ENCODE data around the gene CDH18. TPM values are rescaled to one million over a fixed set of nuclear protein-coding genes. Genes with fewer than 3 reads are reported as not detected.

The CDH18 gene
- total RNA-seq, 1 experiment from 2014 or later, result not detected

- no peaks in the 10 kb centered on the region for H3K27me3 ChIP-seq (ENCODE audit: insufficient read depth, low read length)
- H3K4me2 ChIP-seq (ENCODE audit: low read length), result no peak overlapping the region
- H3K27ac ChIP-seq (ENCODE audit: low read depth, low read length), result no peak overlapping the region
- ChIA-PET CTCF (no interaction called here), RAD21 (ENCODE audit: low non-redundant PET in 1 of 2, low total read pairs in 2 of 2, uncharacterized antibody in 2 of 2, unreplicated experiment in 2 of 2) (no interaction called here), POLR2A (no interaction called here)
- ATAC-seq (no peak), DNase-seq (ENCODE audit: low read depth, low spot score) (no peak)
- no peaks in the 10 kb centered on the region for H3K9me2 ChIP-seq (ENCODE audit: insufficient read depth)
- no peaks in the 10 kb centered on the region for H3K4me1 ChIP-seq (ENCODE audit: control insufficient read depth in 1 of 2, insufficient read depth in 2 of 2, low read length in 2 of 2)
- no peak overlapping the region for H3K9ac ChIP-seq (ENCODE audit: low read length)
- H3K4me3 ChIP-seq (replicated peaks in 1 of 2; ENCODE audit: low read depth in 1 of 2, low read length in 2 of 2), result no peak overlapping the region
- no peaks in the 10 kb centered on the region for H3K79me2 ChIP-seq (ENCODE audit: insufficient read depth, low read length)
- no peak overlapping the region for H2AFZ ChIP-seq (ENCODE audit: low read depth, low read length, poor library complexity, severe bottlenecking)
- intact Hi-C loops (cut with micrococcal nuclease), result no loop called here
- BruUV-seq (replicated peaks), result no TSS peak
- TF ChIP-seq ATF3 (IDR thresholded peaks at IDR 0.05) (no peak), TCF7L2 (IDR thresholded peaks at IDR 0.05; ENCODE audit: borderline replicate concordance, extremely low read depth, insufficient read depth, insufficient read length) (no peak), CEBPB (IDR thresholded peaks at IDR 0.05; ENCODE audit: low read depth) (no peak), JUND (IDR thresholded peaks at IDR 0.05) (no peak), ZFX (IDR thresholded peaks at IDR 0.05) (no peak), EZH2 (IDR thresholded peaks at IDR 0.05) (no peak), CTCF (IDR thresholded peaks at IDR 0.05 in 2 of 3, conservative IDR thresholded peaks at IDR 0.05 in 1 of 3; ENCODE audit: borderline replicate concordance in 1 of 3, insufficient read depth in 1 of 3, low read depth in 2 of 3, low read length in 2 of 3) (no peak), FOSL1 (IDR thresholded peaks at IDR 0.05; ENCODE audit: low read depth) (no peak), YY1 (IDR thresholded peaks at IDR 0.05; ENCODE audit: extremely low read depth, insufficient replicate concordance, low read depth, low read length) (no peak), ELF1 (IDR thresholded peaks at IDR 0.05; ENCODE audit: borderline replicate concordance, low read depth) (no peak), MAX (IDR thresholded peaks at IDR 0.05) (no peak), ZBTB33 (IDR thresholded peaks at IDR 0.05; ENCODE audit: extremely low read depth, insufficient replicate concordance, low read length) (no peak), REST (IDR thresholded peaks at IDR 0.05; ENCODE audit: low read depth) (no peak), EGR1 (IDR thresholded peaks at IDR 0.05; ENCODE audit: low read depth) (no peak), SIN3A (IDR thresholded peaks at IDR 0.05; ENCODE audit: low read depth) (no peak), POLR2A (IDR thresholded peaks at IDR 0.05; ENCODE audit: borderline replicate concordance, extremely low read depth, insufficient read depth, insufficient read length) (no peak), ZNF274 (IDR thresholded peaks at IDR 0.05; ENCODE audit: low read depth, low read length) (no peak), SRF (IDR thresholded peaks at IDR 0.05; ENCODE audit: low read depth) (no peak)
- H3K36me3 ChIP-seq (ENCODE audit: control insufficient read depth in 1 of 2, insufficient read depth in 2 of 2, low read length in 2 of 2), result no peaks in the 10 kb centered on the region
- no peaks in the 10 kb centered on the region for H4K20me1 ChIP-seq (ENCODE audit: insufficient read depth)
- peaks cover 11 to 13% of the 10 kb centered on the region in 2 experiments; a peak in 2 of 4 replicates for H3K9me3 ChIP-seq (ENCODE audit: control insufficient read depth in 1 of 2, insufficient read depth in 1 of 2, low read depth in 1 of 2, low read length in 2 of 2)
These were observed 45.9 kb upstream of the CDH18 start for GRCh38 chr5:20033881-20034280.
